Measurements from ENCODE around the gene ANKMY1. TPM values are rescaled to one million over a fixed set of nuclear protein-coding genes. Genes with fewer than 3 reads are reported as not detected.

ANKMY1 gene
- total and polyA plus RNA-seq, 11 donors, result 2.4 to 11.7 (median 5.5) TPM

DNA sequence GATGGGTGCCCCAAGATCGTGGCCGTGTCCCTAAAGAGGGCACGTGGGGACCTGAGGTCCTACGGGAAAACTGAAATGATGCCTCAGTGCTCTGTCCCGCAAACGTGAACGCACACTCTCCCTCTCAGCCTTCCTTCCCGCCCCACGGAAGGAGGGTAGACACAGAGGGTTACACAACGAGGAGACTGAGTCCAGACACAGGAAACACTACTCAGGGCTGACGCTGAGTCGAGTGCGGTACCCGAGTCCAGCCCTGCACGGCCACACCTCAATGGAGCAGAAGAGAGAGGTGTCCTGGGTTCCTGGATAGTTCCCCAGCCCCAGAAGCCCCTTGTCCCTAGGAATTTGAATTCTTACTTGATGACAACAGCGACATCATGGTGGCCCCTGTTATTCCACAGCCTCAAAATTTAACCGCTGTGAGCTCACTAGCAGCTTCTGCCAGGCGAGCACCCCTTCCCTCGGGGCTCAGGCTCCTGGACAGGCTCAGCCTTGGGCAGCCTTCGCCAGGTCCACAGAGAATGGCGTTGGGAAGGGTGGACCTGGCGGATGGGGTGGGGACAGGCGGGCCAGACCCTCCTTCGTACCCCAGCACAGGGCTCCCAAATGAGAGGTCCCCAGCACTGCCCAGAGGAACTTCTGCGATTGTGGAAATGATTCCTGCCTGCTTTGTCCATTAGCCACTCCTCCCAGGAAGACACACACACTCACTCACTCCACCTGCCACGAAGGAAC, 9.5 kb upstream of the ANKMY1 start:
- intact Hi-C loops (cut with DNase I), result loop anchor here in 2 of 10 donors (5.0 to 10.0 kb wide), 4 partner anchors 110 to 543 kb away; partner anchors contain the start of genes NDUFA10 (in 1 of the 2) and SNED1 (in 1 of the 2)
- H3K27me3 ChIP-seq, result no peaks in the 10 kb centered on the region

DNA sequence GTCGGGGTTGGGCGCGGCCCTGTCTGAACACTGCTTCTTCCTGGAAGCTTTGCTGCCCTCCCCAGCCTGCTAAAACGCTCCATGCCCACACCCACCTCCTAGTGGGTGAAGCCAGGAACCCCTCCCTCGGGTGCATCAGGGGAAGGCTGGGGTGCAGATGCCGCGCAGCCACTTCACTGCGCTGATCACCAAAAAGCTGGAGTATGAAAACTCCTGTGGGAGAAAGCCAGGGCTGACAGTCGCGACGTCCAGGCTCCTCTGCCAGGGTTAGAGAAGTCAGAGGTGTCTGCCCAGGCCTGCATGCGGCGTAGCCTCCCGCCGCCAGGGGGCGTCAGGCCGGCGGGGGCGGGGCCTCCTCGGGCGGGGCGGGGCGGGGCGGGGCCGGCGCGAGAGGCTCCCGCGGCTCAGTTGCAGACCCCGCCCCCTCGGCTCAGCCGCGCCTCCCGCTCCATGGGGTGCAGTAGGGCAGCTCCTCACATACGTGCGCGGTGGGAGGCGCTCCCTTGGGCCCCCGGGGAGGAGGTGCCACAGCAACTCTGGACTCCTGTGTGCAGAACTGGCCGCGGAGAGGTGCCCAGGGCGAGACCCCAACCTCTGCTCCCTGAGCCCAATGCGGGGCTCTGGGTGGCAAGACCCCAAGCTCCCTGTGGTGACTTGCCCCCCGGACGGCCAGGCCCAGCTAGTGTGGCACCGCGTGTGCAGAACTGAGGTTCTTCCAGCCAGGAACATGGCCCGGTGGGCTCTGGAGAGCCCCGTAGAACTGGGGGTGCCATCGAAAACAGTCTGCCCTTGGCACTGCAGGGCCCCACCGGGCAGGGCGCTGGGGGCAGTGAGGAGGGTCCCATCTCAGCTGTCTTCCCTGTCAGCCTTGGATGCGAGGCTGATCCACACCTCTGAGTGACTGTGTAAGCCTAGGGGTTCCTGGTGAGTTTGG, 8.7 kb upstream of the ANKMY1 start:
- peaks cover 12 to 82% (median 55%) of the 10 kb centered on the region in 12 donors for H3K4me1 ChIP-seq

More for the DNA sequence above, 9.5 kb upstream of the ANKMY1 start:
- Histone ChIP-seq H3K9me3 (no peaks in the 10 kb centered on the region), H3K27ac (peak overlapping the region; percentile 90 to 97 (median 96)), H3K4me3 (peak overlapping the region; percentile 65 to 90 (median 80)), H3K36me3 (peaks cover 0 to 15% (median 5%) of the 10 kb centered on the region in 9 donors), H3K4me1 (peaks cover 12 to 74% (median 47%) of the 10 kb centered on the region in 12 donors)
- TF ChIP-seq CTCF (IDR thresholded peaks at IDR 0.05), result no peak
- no peak for TF ChIP-seq POLR2A (IDR thresholded peaks at IDR 0.05)
- 34 to 44% (median 40%) methylated on average over 21 to 26 of the region's 26 CpGs for WGBS, 4 donors
- ATAC-seq (peak in 2 of 4 donors; percentile 4), DNase-seq (peak in 4 of 5 donors; percentile 10 to 58 (median 34))

More for the DNA sequence above, 8.7 kb upstream of the ANKMY1 start:
- ATAC-seq, result peak; percentile 81 to 88 (median 86)
- peak; percentile 93 to 96 (median 96) for DNase-seq
- H3K4me3 ChIP-seq, result peak overlapping the region in 11 of 12 donors; percentile 20 to 90 (median 80)
- H3K36me3 ChIP-seq, result peaks cover 0 to 16% (median 0%) of the 10 kb centered on the region in 9 donors
- H3K9me3 ChIP-seq, result no peaks in the 10 kb centered on the region
- intact Hi-C loops (cut with DNase I), result loop anchor here in 2 of 10 donors (5.0 to 10.0 kb wide), 4 partner anchors 109 to 542 kb away; partner anchors contain the start of genes NDUFA10 (in 1 of the 2) and SNED1 (in 1 of the 2)
- no peaks in the 10 kb centered on the region for H3K27me3 ChIP-seq
- peak overlapping the region in 11 of 12 donors; percentile 86 to 97 (median 95) for H3K27ac ChIP-seq
- peak; percentile 72 to 98 (median 96) for TF ChIP-seq CTCF (IDR thresholded peaks at IDR 0.05)
- peak in 1 of 2 donors; percentile 60 for TF ChIP-seq POLR2A (IDR thresholded peaks at IDR 0.05)
- WGBS, 4 donors, result 8 to 15% (median 11%) methylated on average over 20 to 53 of the region's 53 CpGs
